Activated CD4-positive, alpha-beta T cell treated with anti-CD3 and anti-CD28 coated beads for 36 hours (primary cell): ENCODE results near the gene LTF. TPM values are rescaled to one million over a fixed set of nuclear protein-coding genes. Genes with fewer than 3 reads are reported as not detected.
"Not testable (repeated sequence)": the region's sequence is repeated elsewhere in the genome, so short reads cannot be mapped to it uniquely, and the experiment has no call there.

Experiments used
- ATAC-seq: fragments of 200-7000 bp; cut with Tn5 transposase; one replicate; pipeline ENCODE4 v1.10.0; 2021; ENCODE audit warnings: mild to moderate bottlenecking, moderate library complexity
- CTCF ChIA-PET: fragments of 350-600 bp; sonication (Branson Sonifier 250); formaldehyde crosslinking; loops from one replicate; lab custom pipeline; 2021; ENCODE audit warnings: antibody characterized with exemption; lab: Charles Lee
- POLR2A ChIA-PET: fragments of 350-600 bp; sonication (Branson Sonifier 250); formaldehyde crosslinking; loops from one replicate; lab custom pipeline; 2021; ENCODE audit warnings: antibody characterized with exemption, inconsistent platforms; lab: Charles Lee
- DNase-seq: peaks from one replicate; pipeline ENCODE4 v3.0.0-alpha.2; 2020
- H3K27ac Mint-ChIP-seq: one replicate; pipeline ENCODE4 v1.8.0; 2021; ENCODE audit warnings: mixed read lengths
- H3K27me3 Mint-ChIP-seq: one replicate; pipeline ENCODE4 v1.8.0; 2021; ENCODE audit warnings: mixed read lengths
- H3K36me3 Mint-ChIP-seq: one replicate; pipeline ENCODE4 v1.8.0; 2021; ENCODE audit warnings: low read depth, mixed read lengths
- H3K4me1 Mint-ChIP-seq: one replicate; pipeline ENCODE4 v1.8.0; 2021; ENCODE audit warnings: mixed read lengths
- H3K4me3 Mint-ChIP-seq: one replicate; pipeline ENCODE4 v1.8.0; 2021; ENCODE audit warnings: mild to moderate bottlenecking, moderate library complexity, mixed read lengths
- H3K9me3 Mint-ChIP-seq: one replicate; pipeline ENCODE4 v1.8.0; 2021; ENCODE audit warnings: low read depth, mixed read lengths
- intact Hi-C, 2 experiments: fragments of 100-400 bp; cut with DNase I in 1 of 2; cut with micrococcal nuclease in 1 of 2; formaldehyde crosslinking; loops; one replicate each; pipeline versions ENCODE4 v1.14.2 to v1.15.1; 2022 to 2024; cut with DNase I, micrococcal nuclease
- total RNA-seq, 2 experiments: library from RNA; stranded (reverse); gene quantifications; one replicate each; pipeline ENCODE4 v1.2.3, GENCODE V29; 2021

The LTF gene
- total RNA-seq, 2 experiments from 2014 or later: not detected

- H3K4me1 Mint-ChIP-seq: no peaks in the 10 kb centered on the region
- CTCF ChIA-PET: no interaction called here
- no peak overlapping the region for H3K27ac Mint-ChIP-seq
- intact Hi-C loops: no loop called here
- DNase-seq (no peak), ATAC-seq (no peak)
- H3K9me3 Mint-ChIP-seq: peaks cover 13% of the 10 kb centered on the region
- no peaks in the 10 kb centered on the region for H3K27me3 Mint-ChIP-seq
- POLR2A ChIA-PET: no interaction called here
- no peak overlapping the region for H3K4me3 Mint-ChIP-seq
- H3K36me3 Mint-ChIP-seq: no peaks in the 10 kb centered on the region
These were observed 29.5 kb downstream of the LTF start for GRCh38 chr3:46435081-46435726.

- no peak overlapping the region for H3K4me3 Mint-ChIP-seq
- CTCF ChIA-PET: interaction anchor here (0.5 kb wide), 1 partner anchor 14 kb away, joined by 3 read pairs; no protein-coding TSS in a partner anchor
- H3K4me1 Mint-ChIP-seq: no peaks in the 10 kb centered on the region
- H3K27me3 Mint-ChIP-seq: no peaks in the 10 kb centered on the region
- DNase-seq: no peak
- intact Hi-C loops: no loop called here
- peaks cover 13% of the 10 kb centered on the region for H3K9me3 Mint-ChIP-seq
- no peak for ATAC-seq
- no peak overlapping the region for H3K27ac Mint-ChIP-seq
- POLR2A ChIA-PET: no interaction called here
- no peaks in the 10 kb centered on the region for H3K36me3 Mint-ChIP-seq
These were observed 30.9 kb downstream of the LTF start for GRCh38 chr3:46433841-46434240.

- CTCF ChIA-PET: interaction anchor here (0.5 kb wide), 1 partner anchor 13 kb away, joined by 3 read pairs; no protein-coding TSS in a partner anchor
These were observed 31.6 kb downstream of the LTF start for GRCh38 chr3:46433118-46433517.

GRCh38 chr3:46431905-46432304 lies 32.8 kb downstream of the LTF start:
- H3K36me3 Mint-ChIP-seq, DNase-seq, ATAC-seq, POLR2A ChIA-PET, H3K27ac Mint-ChIP-seq, H3K4me1 Mint-ChIP-seq, H3K4me3 Mint-ChIP-seq, H3K27me3 Mint-ChIP-seq, intact Hi-C loops: not testable (repeated sequence)
- CTCF ChIA-PET: interaction anchor here (0.6 kb wide), 1 partner anchor 491 kb away, joined by 3 read pairs; no protein-coding TSS in a partner anchor
- H3K9me3 Mint-ChIP-seq: peaks cover 13% of the 10 kb centered on the region

More at GRCh38 chr3:46433118-46433517, 31.6 kb downstream of the LTF start:
- H3K4me3 Mint-ChIP-seq, intact Hi-C loops, H3K27ac Mint-ChIP-seq, DNase-seq, H3K36me3 Mint-ChIP-seq, POLR2A ChIA-PET, H3K4me1 Mint-ChIP-seq, ATAC-seq, H3K27me3 Mint-ChIP-seq: not testable (repeated sequence)
- peaks cover 13% of the 10 kb centered on the region for H3K9me3 Mint-ChIP-seq

- POLR2A ChIA-PET, DNase-seq, ATAC-seq, CTCF ChIA-PET, H3K27ac Mint-ChIP-seq, H3K4me1 Mint-ChIP-seq, H3K36me3 Mint-ChIP-seq, H3K4me3 Mint-ChIP-seq, intact Hi-C loops, H3K27me3 Mint-ChIP-seq: not testable (repeated sequence)
- H3K9me3 Mint-ChIP-seq: peaks cover 13% of the 10 kb centered on the region
These were observed 33.8 kb downstream of the LTF start for GRCh38 chr3:46430879-46431278.

GRCh38 chr3:46429671-46430070 lies 35.0 kb downstream of the LTF start:
- Mint-ChIP-seq H3K9me3 (peaks cover 13% of the 10 kb centered on the region), H3K27me3 (no peaks in the 10 kb centered on the region), H3K4me1 (peaks cover 4% of the 10 kb centered on the region), H3K27ac (no peak overlapping the region), H3K4me3 (no peak overlapping the region), H3K36me3 (no peaks in the 10 kb centered on the region)
- intact Hi-C loops: no loop called here
- POLR2A ChIA-PET: interaction anchor here (0.6 kb wide), 1 partner anchor 143 kb away, joined by 3 read pairs; no protein-coding TSS in a partner anchor
- DNase-seq (no peak), ATAC-seq (no peak)
- CTCF ChIA-PET: interaction anchor here (0.6 kb wide), 1 partner anchor 26 kb away, joined by 3 read pairs; no protein-coding TSS in a partner anchor

- intact Hi-C loops: no loop called here
These were observed 35.5 kb downstream of the LTF start for GRCh38 chr3:46429250-46429649.

GRCh38 chr3:46427916-46428833 lies 36.5 kb downstream of the LTF start:
- peaks cover 4% of the 10 kb centered on the region for H3K4me1 Mint-ChIP-seq
- ChIA-PET CTCF (interaction anchor here (0.6 to 0.9 kb wide), 4 partner anchors 50 to 1367 kb away, joined by 3 to 6 read pairs (median 4); no protein-coding TSS in a partner anchor), POLR2A (no interaction called here)

More at GRCh38 chr3:46429250-46429649, 35.5 kb downstream of the LTF start:
- DNase-seq (no peak), ATAC-seq (no peak)
- Mint-ChIP-seq H3K9me3 (peaks cover 13% of the 10 kb centered on the region), H3K4me1 (peaks cover 4% of the 10 kb centered on the region), H3K27ac (no peak overlapping the region), H3K4me3 (no peak overlapping the region), H3K27me3 (no peaks in the 10 kb centered on the region), H3K36me3 (no peaks in the 10 kb centered on the region)
- POLR2A ChIA-PET: interaction anchor here (0.6 kb wide), 1 partner anchor 142 kb away, joined by 3 read pairs; no protein-coding TSS in a partner anchor
- CTCF ChIA-PET: interaction anchor here (0.6 kb wide), 1 partner anchor 26 kb away, joined by 3 read pairs; no protein-coding TSS in a partner anchor

GRCh38 chr3:46427404-46427803 lies 37.3 kb downstream of the LTF start:
- DNase-seq, H3K4me3 Mint-ChIP-seq, H3K27ac Mint-ChIP-seq, H3K4me1 Mint-ChIP-seq, H3K36me3 Mint-ChIP-seq, H3K27me3 Mint-ChIP-seq, ATAC-seq, POLR2A ChIA-PET, intact Hi-C loops: not testable (repeated sequence)
- CTCF ChIA-PET: interaction anchor here (0.6 to 0.9 kb wide), 3 partner anchors 49 to 1368 kb away, joined by 3 to 6 read pairs (median 5); no protein-coding TSS in a partner anchor
- H3K9me3 Mint-ChIP-seq: peaks cover 12% of the 10 kb centered on the region

More at GRCh38 chr3:46427916-46428833, 36.5 kb downstream of the LTF start:
- peaks cover 13% of the 10 kb centered on the region for H3K9me3 Mint-ChIP-seq
- no peak overlapping the region for H3K4me3 Mint-ChIP-seq
- H3K36me3 Mint-ChIP-seq: no peaks in the 10 kb centered on the region
- ATAC-seq (no peak), DNase-seq (no peak)
- intact Hi-C loops: no loop called here
- no peaks in the 10 kb centered on the region for H3K27me3 Mint-ChIP-seq
- no peak overlapping the region for H3K27ac Mint-ChIP-seq

- DNase-seq, ATAC-seq, intact Hi-C loops, H3K27me3 Mint-ChIP-seq, H3K4me1 Mint-ChIP-seq, H3K4me3 Mint-ChIP-seq, H3K9me3 Mint-ChIP-seq, H3K36me3 Mint-ChIP-seq, POLR2A ChIA-PET, H3K27ac Mint-ChIP-seq: not testable (repeated sequence)
- CTCF ChIA-PET: interaction anchor here (0.6 to 1.0 kb wide), 3 partner anchors 9 to 13 kb away, joined by 3 read pairs; no protein-coding TSS in a partner anchor
These were observed 38.2 kb downstream of the LTF start for GRCh38 chr3:46426476-46426875.

- ChIA-PET CTCF (interaction anchor here (1.7 kb wide), 1 partner anchor 16 kb away, joined by 5 read pairs; the partner anchor contains the start of genes CCR5AS and CCRL2), POLR2A (no interaction called here)
- Mint-ChIP-seq H3K4me1 (peaks cover 4% of the 10 kb centered on the region), H3K9me3 (no peaks in the 10 kb centered on the region), H3K4me3 (no peak overlapping the region), H3K27me3 (no peaks in the 10 kb centered on the region), H3K27ac (no peak overlapping the region), H3K36me3 (no peaks in the 10 kb centered on the region)
- DNase-seq: no peak
- intact Hi-C loops: no loop called here
- no peak for ATAC-seq
These were observed 41.1 kb downstream of the LTF start for GRCh38 chr3:46423588-46423987.
